Measurements from ENCODE around the gene IRAK4. TPM values are rescaled to one million over a fixed set of nuclear protein-coding genes. Genes with fewer than 3 reads are reported as not detected.
A peak's percentile ranks its signal among the peaks of the same experiment; 100 is the strongest.

The IRAK4 gene
- total and polyA plus RNA-seq, 7 donors = 11.1 to 34.3 (median 24.5) TPM

- TF ChIP-seq POLR2A (IDR thresholded peaks at IDR 0.05) = no peak
- TF ChIP-seq POLR2AphosphoS5 (IDR thresholded peaks at IDR 0.05) = no peak
- TF ChIP-seq EP300 (IDR thresholded peaks at IDR 0.05) = no peak
- TF ChIP-seq CTCF (IDR thresholded peaks at IDR 0.05) = no peak
- H3K9me3 ChIP-seq = no peaks in the 10 kb centered on the region
- no peak for DNase-seq
- H3K27ac ChIP-seq = no peak overlapping the region
- peaks cover 0 to under 1% (median under 1%) of the 10 kb centered on the region in 4 donors for H3K4me1 ChIP-seq
- 60 to 82% methylated on average over 4 of the region's 4 CpGs for WGBS, 2 donors
- H3K27me3 ChIP-seq = no peaks in the 10 kb centered on the region
- peaks cover 0 to 84% (median 46%) of the 10 kb centered on the region in 4 donors for H3K36me3 ChIP-seq
- no peak overlapping the region for H3K4me3 ChIP-seq
- intact Hi-C loops (cut with DNase I) = no loop called here
These were observed 38.9 kb downstream of the IRAK4 start for GRCh38 chr12:43797561-43798217.

GRCh38 chr12:43805149-43805859 lies 46.6 kb downstream of the IRAK4 start:
- H3K36me3 ChIP-seq = peaks cover 0 to 19% (median 11%) of the 10 kb centered on the region in 4 donors
- 3 to 11% methylated on average over 20 of the region's 20 CpGs for WGBS, 2 donors
- DNase-seq = no peak
- intact Hi-C loops (cut with DNase I) = no loop called here
- TF ChIP-seq POLR2AphosphoS5 (IDR thresholded peaks at IDR 0.05) = no peak
- no peak for TF ChIP-seq CTCF (IDR thresholded peaks at IDR 0.05)
- TF ChIP-seq POLR2A (IDR thresholded peaks at IDR 0.05) = no peak
- TF ChIP-seq EP300 (IDR thresholded peaks at IDR 0.05) = no peak
- peaks cover 0 to 33% (median 26%) of the 10 kb centered on the region in 4 donors for H3K4me1 ChIP-seq
- H3K27me3 ChIP-seq = no peaks in the 10 kb centered on the region
- no peaks in the 10 kb centered on the region for H3K9me3 ChIP-seq
- H3K4me3 ChIP-seq = peak overlapping the region; percentile 80 to 97 (median 90)
- H3K27ac ChIP-seq = peak overlapping the region; percentile 95 to 97 (median 96)

GRCh38 chr12:43805860-43806736 lies 47.3 kb downstream of the IRAK4 start, which contains the start of gene TWF1:
TWF1 (minus strand) TSS chr12:43806317; CDS start chr12:43806245, 72 bp downstream.
- intact Hi-C loops (cut with DNase I) = loop anchor here (1.0 kb wide), 3 partner anchors 29 to 76 kb away; no protein-coding TSS in a partner anchor
- peak; percentile 91 for DNase-seq
- Histone ChIP-seq H3K4me1 (peaks cover 0 to 33% (median 26%) of the 10 kb centered on the region in 4 donors), H3K36me3 (peaks cover 0 to 11% (median 7%) of the 10 kb centered on the region in 4 donors), H3K27ac (peak within 1 kb of the TSS; percentile 95 to 97 (median 96)), H3K4me3 (peak within 1 kb of the TSS; percentile 80 to 97 (median 90)), H3K27me3 (no peaks in the 10 kb centered on the region), H3K9me3 (no peaks in the 10 kb centered on the region)
- TF ChIP-seq CTCF (IDR thresholded peaks at IDR 0.05) (peak in 3 of 4 experiments; percentile 27 to 45 (median 34)), POLR2A (IDR thresholded peaks at IDR 0.05) (peak in 1 of 2 donors; percentile 10), POLR2AphosphoS5 (IDR thresholded peaks at IDR 0.05) (peak in 3 of 4 donors; percentile 41 to 86 (median 77)), EP300 (IDR thresholded peaks at IDR 0.05) (no peak)
- WGBS, 2 donors = 0% methylated on average over 89 of the region's 89 CpGs

- Histone ChIP-seq H3K27me3 (no peaks in the 10 kb centered on the region), H3K4me3 (peak overlapping the region; percentile 80 to 97 (median 90)), H3K4me1 (peaks cover 0 to 33% (median 26%) of the 10 kb centered on the region in 4 donors), H3K9me3 (no peaks in the 10 kb centered on the region), H3K36me3 (peaks cover 0 to 5% (median 3%) of the 10 kb centered on the region in 4 donors), H3K27ac (peak overlapping the region; percentile 95 to 97 (median 96))
- TF ChIP-seq POLR2AphosphoS5 (IDR thresholded peaks at IDR 0.05) (no peak), EP300 (IDR thresholded peaks at IDR 0.05) (no peak), CTCF (IDR thresholded peaks at IDR 0.05) (no peak), POLR2A (IDR thresholded peaks at IDR 0.05) (no peak)
- WGBS, 2 donors = 3 to 5% methylated on average over 3 of the region's 3 CpGs
- intact Hi-C loops (cut with DNase I) = loop anchor here (1.0 kb wide), 3 partner anchors 29 to 76 kb away; no protein-coding TSS in a partner anchor
- DNase-seq = no peak
These were observed 48.0 kb downstream of the IRAK4 start for GRCh38 chr12:43806737-43807072.
